Neutrophil (primary cell): ENCODE data around the gene INSM1.

Source experiments
- H3K27ac ChIP-seq: fragments of 200-600 bp; sonication (generic); 2 replicates; pipeline ENCODE4 v1.5.1; 2016; ENCODE audit warnings: mild to moderate bottlenecking, moderate library complexity
- H3K27me3 ChIP-seq: fragments of 200-600 bp; sonication (generic); 2 replicates; pipeline ENCODE4 v1.6.0; 2016; ENCODE audit warnings: mild to moderate bottlenecking
- H3K36me3 ChIP-seq: fragments of 200-600 bp; sonication (generic); 2 replicates; pipeline ENCODE4 v1.5.1; 2017
- H3K4me1 ChIP-seq, 2 experiments: fragments of 200-600 bp in 1 of 2; sonication (generic) in 1 of 2; 1 replicate in 1 of 2; 2 replicates in 1 of 2; pipeline versions ENCODE4 v1.5.1 to v1.6.1; 2013 to 2016; ENCODE audit warnings: low read depth in 1 of 2, low read length in 1 of 2, mild to moderate bottlenecking in 1 of 2, moderate library complexity in 1 of 2; ENCODE audit not compliant: control insufficient read depth in 1 of 2, insufficient read depth in 1 of 2
- H3K4me3 ChIP-seq, 2 experiments: fragments of 200-600 bp in 1 of 2; sonication (generic) in 1 of 2; 1 replicate in 1 of 2; 2 replicates in 1 of 2; pipeline ENCODE4 v1.5.1; 2013 to 2016; ENCODE audit warnings: low read depth in 1 of 2, low read length in 1 of 2, mild to moderate bottlenecking in 1 of 2, moderate library complexity in 1 of 2
- H3K9me3 ChIP-seq: fragments of 200-600 bp; sonication (generic); 2 replicates; pipeline ENCODE4 v1.5.1; 2016
- TF ChIP-seq, protein P1 (sequence below): fragments of 200-600 bp; sonication (generic); IDR thresholded peaks from 2 replicates; pipeline ENCODE4 v1.5.1; 2016; ENCODE audit warnings: antibody characterized with exemption

INSM1 gene

DNA sequence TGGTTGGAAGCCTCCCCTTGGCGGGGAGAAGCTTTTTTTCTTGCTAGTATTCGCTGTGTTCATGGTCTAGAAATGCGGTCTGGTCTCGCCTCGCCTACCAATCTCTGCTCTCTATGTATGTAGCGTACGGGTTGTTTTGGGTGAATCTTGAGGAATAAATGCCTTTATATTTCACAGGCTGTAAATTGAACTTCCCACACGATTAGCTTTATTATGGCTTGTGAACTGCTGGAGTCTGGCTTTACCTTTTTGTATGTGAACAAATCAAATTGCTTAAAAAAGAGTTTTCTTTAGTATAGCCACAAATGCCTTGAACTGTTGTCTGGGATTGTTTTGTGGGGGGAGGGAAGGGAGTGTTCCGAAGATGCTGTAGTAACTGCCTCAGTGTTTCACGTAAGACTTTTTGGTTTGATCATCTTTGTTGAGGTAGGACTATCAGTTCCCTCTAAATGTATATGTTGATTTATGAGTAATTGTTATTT, 2.2 kb downstream of the INSM1 start:
- no peaks in the 10 kb centered on the region for H3K36me3 ChIP-seq
- peaks cover 4 to 11% of the 10 kb centered on the region in 2 experiments for H3K4me1 ChIP-seq
- no peak overlapping the region for H3K4me3 ChIP-seq
- H3K27ac ChIP-seq: no peak overlapping the region
- TF ChIP-seq, protein P1, sequence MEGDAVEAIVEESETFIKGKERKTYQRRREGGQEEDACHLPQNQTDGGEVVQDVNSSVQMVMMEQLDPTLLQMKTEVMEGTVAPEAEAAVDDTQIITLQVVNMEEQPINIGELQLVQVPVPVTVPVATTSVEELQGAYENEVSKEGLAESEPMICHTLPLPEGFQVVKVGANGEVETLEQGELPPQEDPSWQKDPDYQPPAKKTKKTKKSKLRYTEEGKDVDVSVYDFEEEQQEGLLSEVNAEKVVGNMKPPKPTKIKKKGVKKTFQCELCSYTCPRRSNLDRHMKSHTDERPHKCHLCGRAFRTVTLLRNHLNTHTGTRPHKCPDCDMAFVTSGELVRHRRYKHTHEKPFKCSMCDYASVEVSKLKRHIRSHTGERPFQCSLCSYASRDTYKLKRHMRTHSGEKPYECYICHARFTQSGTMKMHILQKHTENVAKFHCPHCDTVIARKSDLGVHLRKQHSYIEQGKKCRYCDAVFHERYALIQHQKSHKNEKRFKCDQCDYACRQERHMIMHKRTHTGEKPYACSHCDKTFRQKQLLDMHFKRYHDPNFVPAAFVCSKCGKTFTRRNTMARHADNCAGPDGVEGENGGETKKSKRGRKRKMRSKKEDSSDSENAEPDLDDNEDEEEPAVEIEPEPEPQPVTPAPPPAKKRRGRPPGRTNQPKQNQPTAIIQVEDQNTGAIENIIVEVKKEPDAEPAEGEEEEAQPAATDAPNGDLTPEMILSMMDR: no peak
- H3K9me3 ChIP-seq: no peaks in the 10 kb centered on the region
- H3K27me3 ChIP-seq: peaks cover 100% of the 10 kb centered on the region

DNA sequence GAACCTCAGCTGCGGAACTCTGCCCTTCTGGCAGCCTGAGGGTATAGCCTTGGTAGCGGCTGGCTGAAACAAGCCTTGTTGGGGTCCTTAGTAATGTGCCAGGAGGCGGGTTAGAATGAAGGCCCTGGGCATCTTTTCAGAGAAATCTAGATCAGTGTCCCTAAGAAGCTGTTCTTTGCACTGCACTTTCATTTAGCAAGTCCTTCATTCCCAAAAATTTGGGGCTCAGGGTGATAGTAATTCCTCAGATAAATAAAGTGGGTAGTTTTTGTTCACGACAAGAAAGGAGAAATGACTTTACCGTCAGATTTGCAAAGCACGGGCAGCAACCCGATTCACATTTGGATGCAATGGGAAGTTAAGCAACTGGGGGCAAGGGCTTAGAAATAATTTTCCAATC, 3.2 kb downstream of the INSM1 start:
- peaks cover 100% of the 10 kb centered on the region for H3K27me3 ChIP-seq
- no peak overlapping the region for H3K4me3 ChIP-seq
- H3K36me3 ChIP-seq: no peaks in the 10 kb centered on the region
- H3K4me1 ChIP-seq: peaks cover 9 to 18% of the 10 kb centered on the region in 2 experiments
- no peaks in the 10 kb centered on the region for H3K9me3 ChIP-seq
- H3K27ac ChIP-seq: no peak overlapping the region
- TF ChIP-seq, protein P1: no peak

DNA sequence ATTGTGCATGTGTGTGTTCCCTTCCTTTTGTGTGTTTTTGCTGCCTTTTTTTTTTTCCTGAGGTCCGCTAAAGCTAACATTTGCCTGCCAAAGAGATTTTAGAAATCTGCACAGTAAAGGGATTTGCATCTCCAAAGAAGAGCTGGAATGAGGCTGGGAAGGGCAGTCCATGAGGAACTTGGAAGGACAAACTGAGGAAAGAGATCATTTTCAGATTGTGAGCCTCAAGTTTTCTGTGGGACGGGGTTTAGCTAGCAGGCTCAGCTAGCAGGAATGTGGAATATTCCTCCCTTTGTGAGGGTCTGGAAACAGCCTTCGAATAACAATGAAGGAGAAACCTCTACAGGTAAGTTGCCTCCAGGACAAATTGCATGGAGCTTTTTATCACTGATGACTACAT, 3.8 kb downstream of the INSM1 start:
- H3K27me3 ChIP-seq: peaks cover 99% of the 10 kb centered on the region
- no peak overlapping the region for H3K4me3 ChIP-seq
- H3K9me3 ChIP-seq: no peaks in the 10 kb centered on the region
- H3K27ac ChIP-seq: no peak overlapping the region
- H3K36me3 ChIP-seq: no peaks in the 10 kb centered on the region
- TF ChIP-seq, protein P1: no peak
- peaks cover 12 to 18% of the 10 kb centered on the region in 2 experiments for H3K4me1 ChIP-seq

DNA sequence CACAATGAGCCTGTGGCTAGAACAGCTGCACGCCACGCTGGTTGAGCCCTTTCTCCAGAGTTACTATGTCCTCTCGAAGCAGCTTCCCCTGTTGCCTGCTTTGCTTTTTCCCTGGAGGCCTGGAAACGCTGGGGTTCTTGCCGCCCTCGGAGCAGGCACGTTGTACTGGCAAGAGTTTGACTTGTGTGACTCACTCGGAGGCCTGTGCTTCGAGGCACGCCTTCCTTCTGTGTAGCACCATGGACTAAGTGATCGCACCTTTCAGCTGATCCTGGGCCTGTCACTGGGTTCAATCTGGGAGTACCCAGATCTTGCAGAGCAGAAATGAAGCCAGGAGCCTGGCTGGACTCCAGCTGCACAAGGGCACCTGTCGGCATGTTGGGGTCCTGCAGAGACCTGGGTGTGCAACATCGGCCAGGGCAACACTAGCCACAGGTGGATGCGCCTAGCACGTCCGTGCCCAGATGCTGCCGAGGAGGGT, 5.2 kb downstream of the INSM1 start:
- Histone ChIP-seq H3K27me3 (peaks cover 97% of the 10 kb centered on the region), H3K4me1 (peaks cover 8 to 10% of the 10 kb centered on the region in 2 experiments)
- TF ChIP-seq, protein P1: no peak

DNA sequence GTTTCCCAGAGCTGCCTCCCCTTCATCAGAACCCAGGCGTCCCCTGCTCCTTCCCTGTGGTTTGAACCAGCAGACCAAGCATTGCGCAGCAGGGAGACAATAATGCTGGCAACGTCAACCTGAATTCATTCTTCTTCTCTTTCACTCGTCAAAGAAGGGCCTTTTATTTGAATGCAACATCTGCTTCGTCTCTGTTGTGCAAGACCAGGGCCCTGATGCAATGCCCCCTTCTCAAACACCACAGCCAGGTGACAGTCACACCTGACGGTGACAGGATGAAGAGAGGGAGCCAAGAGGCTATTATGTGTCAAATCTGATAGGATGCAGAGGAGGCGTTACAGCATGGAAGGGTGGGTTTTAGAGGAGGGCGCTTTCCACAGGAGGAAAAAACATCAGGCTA, 8.0 kb downstream of the INSM1 start:
- TF ChIP-seq, protein P1: no peak
- Histone ChIP-seq H3K4me3 (no peak overlapping the region), H3K9me3 (no peaks in the 10 kb centered on the region), H3K4me1 (peaks cover 8% of the 10 kb centered on the region in 2 experiments), H3K27me3 (peaks cover 80% of the 10 kb centered on the region), H3K27ac (no peak overlapping the region), H3K36me3 (no peaks in the 10 kb centered on the region)

More for the DNA sequence above, 5.2 kb downstream of the INSM1 start:
- Histone ChIP-seq H3K36me3 (no peaks in the 10 kb centered on the region), H3K9me3 (no peaks in the 10 kb centered on the region), H3K4me3 (no peak overlapping the region), H3K27ac (no peak overlapping the region)
